ENCODE results near the gene SAP30BP. TPM values are rescaled to one million over a fixed set of nuclear protein-coding genes. Genes with fewer than 3 reads are reported as not detected.

SAP30BP gene
- total RNA-seq, 5 donors from 2014 or later (not counting 1 experiment from before 2014, with no cell fraction given): 124 to 191 (median 128) TPM

DNA sequence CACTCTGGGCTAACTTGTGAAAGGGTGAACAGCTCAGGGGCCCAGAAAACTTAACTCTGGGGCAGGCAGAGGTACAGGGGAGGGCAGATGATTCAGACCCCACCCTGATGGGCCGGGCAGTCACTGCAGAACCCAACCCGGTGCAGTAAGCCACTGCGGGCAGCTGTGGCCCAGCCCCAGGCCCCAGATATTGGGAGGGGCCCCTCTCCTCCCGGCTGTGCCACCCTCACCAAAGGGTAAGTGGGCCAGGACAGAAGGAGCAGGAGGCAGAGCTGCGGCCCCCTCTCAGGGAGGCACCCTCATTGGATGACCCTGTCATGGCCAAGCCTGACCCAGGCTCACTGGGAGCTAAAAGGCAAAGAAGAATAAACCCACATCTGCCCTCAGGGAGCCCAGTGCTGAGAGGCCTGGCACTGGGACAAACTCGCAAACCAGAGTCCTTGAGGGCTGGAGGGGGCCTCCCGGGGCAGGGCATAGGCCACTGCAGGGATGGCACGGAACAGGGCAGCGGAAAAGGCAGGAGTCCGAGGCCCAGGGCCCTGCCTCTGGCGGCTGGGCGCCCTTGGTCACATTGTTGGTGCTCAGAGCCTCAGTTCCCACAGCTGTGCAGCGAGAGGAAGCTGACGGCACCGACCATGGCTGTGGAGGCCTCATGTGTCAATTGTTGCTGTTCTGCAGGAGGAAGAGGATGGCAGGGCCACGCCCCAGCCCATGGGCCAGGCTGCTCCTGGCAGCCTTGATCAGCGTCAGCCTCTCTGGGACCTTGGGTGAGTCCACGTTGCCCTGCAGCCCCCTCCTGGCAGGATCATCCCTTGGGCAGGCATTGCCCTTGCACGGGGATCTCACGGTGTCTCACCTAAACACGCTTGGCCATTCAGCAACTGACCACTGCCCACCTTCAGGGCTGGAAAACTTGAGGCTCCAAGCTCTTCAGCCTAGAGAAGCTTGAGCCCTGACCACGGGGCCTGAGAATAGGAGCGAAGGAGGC lies 57.2 kb downstream of the SAP30BP start:
- CTCF ChIA-PET: no interaction called here
- no peak overlapping the region for H3K27ac Mint-ChIP-seq

DNA sequence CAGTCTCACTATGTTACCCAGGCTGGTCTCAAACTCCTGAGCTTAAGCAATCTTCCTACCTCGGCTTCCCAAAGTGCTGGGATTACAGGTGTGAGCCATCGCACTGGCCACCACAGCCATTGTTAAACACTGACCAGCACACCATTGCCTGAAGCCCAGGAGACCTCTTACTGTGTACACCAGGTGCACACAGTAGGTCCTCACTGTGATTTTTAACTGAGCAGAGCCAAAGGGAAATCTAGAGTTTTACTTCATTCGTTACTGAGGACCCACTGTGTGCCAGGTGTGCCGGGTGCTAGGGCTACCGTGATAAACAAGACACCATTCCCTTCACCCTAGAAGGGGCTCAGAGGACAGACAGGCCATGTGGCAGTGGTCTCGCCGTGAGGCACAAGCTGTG lies 58.4 kb downstream of the SAP30BP start:
- H3K9me3 ChIP-seq: no peaks in the 10 kb centered on the region
- peaks cover 2 to 4% (median 3%) of the 10 kb centered on the region in 3 donors for H3K4me1 Mint-ChIP-seq
- DNase-seq (no peak), ATAC-seq (replicated peaks in 1 of 4) (no peak)
- no peaks in the 10 kb centered on the region for H3K27me3 Mint-ChIP-seq
- no peaks in the 10 kb centered on the region for H3K36me3 ChIP-seq (ENCODE audit: control insufficient read depth in 2 of 2, extremely low read depth in 1 of 2, insufficient read depth in 1 of 2, low read length in 1 of 2)
- 76% methylated on average over 4 of the region's 7 CpGs for WGBS (ENCODE audit: insufficient coverage)
- ChIA-PET CTCF (interaction anchor here in 1 of 2 donors (0.6 kb wide), 1 partner anchor 146 kb away, joined by 3 read pairs; no protein-coding TSS in a partner anchor), POLR2A (no interaction called here)
- peaks cover 0 to 20% of the 10 kb centered on the region in 2 experiments for H3K27me3 ChIP-seq (replicated peaks in 1 of 2; ENCODE audit: control insufficient read depth in 2 of 2, extremely low read depth in 1 of 2, insufficient read depth in 2 of 2, low read length in 1 of 2)
- no peaks in the 10 kb centered on the region for H3K36me3 Mint-ChIP-seq
- H3K27ac Mint-ChIP-seq: no peak overlapping the region
- H3K4me3 ChIP-seq (ENCODE audit: control insufficient read depth in 1 of 2, extremely low read depth in 1 of 2, low read length in 1 of 2): no peak overlapping the region
- no peak overlapping the region for H3K27ac ChIP-seq (ENCODE audit: low read length)
- H3K9me3 Mint-ChIP-seq: no peaks in the 10 kb centered on the region
- H3K4me1 ChIP-seq (ENCODE audit: control insufficient read depth in 1 of 2, extremely low read depth in 1 of 2, insufficient read depth in 2 of 2, low read length in 2 of 2): peaks cover 0 to 9% of the 10 kb centered on the region in 2 experiments
- H3K4me3 Mint-ChIP-seq: no peak overlapping the region

More for the DNA sequence above, 57.2 kb downstream of the SAP30BP start:
- ATAC-seq (replicated peaks in 1 of 4) (no peak), DNase-seq (no peak)
- Histone ChIP-seq H3K27me3 (replicated peaks in 1 of 2; ENCODE audit: control insufficient read depth in 2 of 2, extremely low read depth in 1 of 2, insufficient read depth in 2 of 2, low read length in 1 of 2) (peaks cover 0 to 29% of the 10 kb centered on the region in 2 experiments), H3K36me3 (ENCODE audit: control insufficient read depth in 2 of 2, extremely low read depth in 1 of 2, insufficient read depth in 1 of 2, low read length in 1 of 2) (no peaks in the 10 kb centered on the region), H3K4me1 (ENCODE audit: control insufficient read depth in 1 of 2, extremely low read depth in 1 of 2, insufficient read depth in 2 of 2, low read length in 2 of 2) (peaks cover 0 to 12% of the 10 kb centered on the region in 2 experiments), H3K9me3 (no peaks in the 10 kb centered on the region), H3K4me3 (ENCODE audit: control insufficient read depth in 1 of 2, extremely low read depth in 1 of 2, low read length in 1 of 2) (no peak overlapping the region), H3K27ac (ENCODE audit: low read length) (no peak overlapping the region)
- Mint-ChIP-seq H3K36me3 (no peaks in the 10 kb centered on the region), H3K9me3 (no peaks in the 10 kb centered on the region), H3K4me1 (peaks cover 3 to 8% (median 6%) of the 10 kb centered on the region in 3 donors), H3K4me3 (no peak overlapping the region), H3K27me3 (peaks cover 0 to 2% of the 10 kb centered on the region in 2 donors)
- 81% methylated on average over 21 of the region's 23 CpGs for WGBS (ENCODE audit: insufficient coverage)
- POLR2A ChIA-PET: no interaction called here

DNA sequence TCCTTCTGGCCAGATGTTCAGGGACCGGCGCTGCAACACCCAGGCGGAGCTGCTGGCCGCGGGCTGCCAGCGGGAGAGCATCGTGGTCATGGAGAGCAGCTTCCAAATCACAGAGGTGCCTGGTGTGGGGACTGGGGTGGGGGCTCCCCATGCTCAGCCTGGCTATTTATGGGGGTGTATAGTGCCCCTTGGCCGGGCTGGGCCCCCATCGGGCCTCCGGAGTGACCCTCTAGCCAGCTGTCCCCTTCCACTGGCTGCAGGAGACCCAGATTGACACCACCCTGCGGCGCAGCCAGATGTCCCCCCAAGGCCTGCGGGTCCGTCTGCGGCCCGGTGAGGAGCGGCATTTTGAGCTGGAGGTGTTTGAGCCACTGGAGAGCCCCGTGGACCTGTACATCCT lies 60.3 kb downstream of the SAP30BP start:
- CTCF ChIA-PET: interaction anchor here (0.6 kb wide), 2 partner anchors 16 kb away, joined by 3 read pairs; no protein-coding TSS in a partner anchor
- no peak for ATAC-seq (replicated peaks in 1 of 4)
- 94% methylated on average over 15 of the region's 18 CpGs for WGBS (ENCODE audit: insufficient coverage)

DNA sequence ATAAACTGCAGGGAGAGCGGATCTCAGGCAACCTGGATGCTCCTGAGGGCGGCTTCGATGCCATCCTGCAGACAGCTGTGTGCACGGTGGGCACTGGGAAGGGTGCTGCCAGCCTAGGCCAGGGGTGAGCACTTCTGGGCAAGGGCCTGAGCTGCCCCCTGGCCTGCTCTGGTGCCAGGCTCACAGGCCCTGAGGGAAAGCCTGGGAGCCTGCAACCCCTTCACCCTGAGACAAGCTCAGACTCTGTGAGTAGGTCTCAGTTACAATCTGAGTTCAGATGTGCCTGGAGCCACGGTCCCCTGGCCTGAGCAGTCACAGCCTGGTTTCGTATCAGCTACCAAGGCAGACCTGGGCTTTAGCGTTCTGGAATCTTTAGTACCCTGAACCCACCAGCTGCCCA lies 62.2 kb downstream of the SAP30BP start:
- Mint-ChIP-seq H3K27ac (no peak overlapping the region), H3K9me3 (no peaks in the 10 kb centered on the region), H3K36me3 (no peaks in the 10 kb centered on the region), H3K4me1 (peaks cover 0 to 1% (median 0%) of the 10 kb centered on the region in 3 donors), H3K4me3 (no peak overlapping the region), H3K27me3 (no peaks in the 10 kb centered on the region)
- Histone ChIP-seq H3K4me3 (ENCODE audit: control insufficient read depth in 1 of 2, extremely low read depth in 1 of 2, low read length in 1 of 2) (no peak overlapping the region), H3K4me1 (ENCODE audit: control insufficient read depth in 1 of 2, extremely low read depth in 1 of 2, insufficient read depth in 2 of 2, low read length in 2 of 2) (no peaks in the 10 kb centered on the region), H3K9me3 (no peaks in the 10 kb centered on the region), H3K27ac (ENCODE audit: low read length) (no peak overlapping the region), H3K36me3 (ENCODE audit: control insufficient read depth in 2 of 2, extremely low read depth in 1 of 2, insufficient read depth in 1 of 2, low read length in 1 of 2) (no peaks in the 10 kb centered on the region), H3K27me3 (replicated peaks in 1 of 2; ENCODE audit: control insufficient read depth in 2 of 2, extremely low read depth in 1 of 2, insufficient read depth in 2 of 2, low read length in 1 of 2) (peaks cover 0 to under 1% of the 10 kb centered on the region in 2 experiments)
- DNase-seq: no peak
- ChIA-PET POLR2A (interaction anchor here in 1 of 2 donors (0.5 kb wide), 1 partner anchor 218 kb away, joined by 5 read pairs; no protein-coding TSS in a partner anchor), CTCF (no interaction called here)
- no peak for ATAC-seq (replicated peaks in 1 of 4)
- 98% methylated on average over 7 of the region's 7 CpGs for WGBS (ENCODE audit: insufficient coverage)

More for the DNA sequence above, 60.3 kb downstream of the SAP30BP start:
- POLR2A ChIA-PET: no interaction called here
- Histone ChIP-seq H3K27me3 (replicated peaks in 1 of 2; ENCODE audit: control insufficient read depth in 2 of 2, extremely low read depth in 1 of 2, insufficient read depth in 2 of 2, low read length in 1 of 2) (peaks cover 0 to 9% of the 10 kb centered on the region in 2 experiments), H3K9me3 (no peaks in the 10 kb centered on the region), H3K27ac (ENCODE audit: low read length) (no peak overlapping the region), H3K36me3 (ENCODE audit: control insufficient read depth in 2 of 2, extremely low read depth in 1 of 2, insufficient read depth in 1 of 2, low read length in 1 of 2) (no peaks in the 10 kb centered on the region), H3K4me3 (ENCODE audit: control insufficient read depth in 1 of 2, extremely low read depth in 1 of 2, low read length in 1 of 2) (no peak overlapping the region), H3K4me1 (ENCODE audit: control insufficient read depth in 1 of 2, extremely low read depth in 1 of 2, insufficient read depth in 2 of 2, low read length in 2 of 2) (no peaks in the 10 kb centered on the region)
- no peaks in the 10 kb centered on the region for H3K4me1 Mint-ChIP-seq
- no peak overlapping the region for H3K4me3 Mint-ChIP-seq
- H3K36me3 Mint-ChIP-seq: no peaks in the 10 kb centered on the region
- H3K9me3 Mint-ChIP-seq: no peaks in the 10 kb centered on the region
- no peaks in the 10 kb centered on the region for H3K27me3 Mint-ChIP-seq
- no peak overlapping the region for H3K27ac Mint-ChIP-seq
- no peak for DNase-seq

DNA sequence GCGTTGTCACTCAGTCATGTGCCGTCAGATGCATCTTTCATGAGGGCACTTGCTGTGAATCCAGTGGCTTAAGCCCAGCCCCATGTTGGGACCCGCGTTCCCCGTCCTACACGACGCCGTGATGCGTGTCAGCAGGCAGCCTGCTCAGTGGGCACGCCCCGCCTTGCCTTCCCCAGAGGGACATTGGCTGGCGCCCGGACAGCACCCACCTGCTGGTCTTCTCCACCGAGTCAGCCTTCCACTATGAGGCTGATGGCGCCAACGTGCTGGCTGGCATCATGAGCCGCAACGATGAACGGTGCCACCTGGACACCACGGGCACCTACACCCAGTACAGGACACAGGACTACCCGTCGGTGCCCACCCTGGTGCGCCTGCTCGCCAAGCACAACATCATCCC lies 62.9 kb downstream of the SAP30BP start:
- Histone ChIP-seq H3K9me3 (no peaks in the 10 kb centered on the region), H3K36me3 (ENCODE audit: control insufficient read depth in 2 of 2, extremely low read depth in 1 of 2, insufficient read depth in 1 of 2, low read length in 1 of 2) (no peaks in the 10 kb centered on the region), H3K4me1 (ENCODE audit: control insufficient read depth in 1 of 2, extremely low read depth in 1 of 2, insufficient read depth in 2 of 2, low read length in 2 of 2) (no peaks in the 10 kb centered on the region), H3K27ac (ENCODE audit: low read length) (no peak overlapping the region), H3K27me3 (replicated peaks in 1 of 2; ENCODE audit: control insufficient read depth in 2 of 2, extremely low read depth in 1 of 2, insufficient read depth in 2 of 2, low read length in 1 of 2) (no peaks in the 10 kb centered on the region), H3K4me3 (ENCODE audit: control insufficient read depth in 1 of 2, extremely low read depth in 1 of 2, low read length in 1 of 2) (no peak overlapping the region)
- H3K36me3 Mint-ChIP-seq: no peaks in the 10 kb centered on the region
- ChIA-PET POLR2A (interaction anchor here in 1 of 2 donors (0.5 kb wide), 1 partner anchor 217 kb away, joined by 5 read pairs; no protein-coding TSS in a partner anchor), CTCF (no interaction called here)
- no peaks in the 10 kb centered on the region for H3K9me3 Mint-ChIP-seq
- peaks cover 0 to 5% (median 3%) of the 10 kb centered on the region in 3 donors for H3K4me1 Mint-ChIP-seq
- ATAC-seq (replicated peaks in 1 of 4) (no peak), DNase-seq (no peak)
- 94% methylated on average over 18 of the region's 24 CpGs for WGBS (ENCODE audit: insufficient coverage)
- H3K27ac Mint-ChIP-seq: no peak overlapping the region
- H3K4me3 Mint-ChIP-seq: no peak overlapping the region
- H3K27me3 Mint-ChIP-seq: no peaks in the 10 kb centered on the region

DNA sequence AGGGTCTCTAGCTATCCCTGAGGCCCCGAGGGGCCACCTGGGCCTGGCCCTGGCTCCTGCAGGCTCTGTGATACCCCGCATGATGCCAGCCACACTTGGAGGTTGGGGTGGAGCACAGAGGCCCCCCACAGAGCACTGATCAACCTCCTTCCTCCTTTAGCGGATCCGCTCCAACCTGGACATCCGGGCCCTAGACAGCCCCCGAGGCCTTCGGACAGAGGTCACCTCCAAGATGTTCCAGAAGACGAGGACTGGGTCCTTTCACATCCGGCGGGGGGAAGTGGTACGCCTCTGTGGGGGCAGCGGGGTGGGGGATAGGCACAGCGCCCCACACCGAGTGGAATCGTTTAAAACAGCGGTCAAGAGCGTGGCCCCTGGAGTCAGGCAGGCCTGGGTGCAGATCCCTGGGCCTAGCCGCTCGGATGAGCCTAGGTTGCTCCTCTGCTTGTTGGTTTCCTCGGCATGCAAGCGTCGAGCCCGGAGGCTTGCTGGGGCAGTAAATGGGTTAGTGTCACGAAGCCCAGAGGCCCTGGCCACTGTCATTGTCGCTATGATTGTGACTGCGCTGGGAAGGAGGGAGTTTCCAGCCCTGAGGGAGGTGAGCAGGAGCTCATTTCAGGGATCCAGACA lies 64.1 kb downstream of the SAP30BP start:
- no peak for ATAC-seq (replicated peaks in 1 of 4)
- no peak for DNase-seq
- Histone ChIP-seq H3K36me3 (ENCODE audit: control insufficient read depth in 2 of 2, extremely low read depth in 1 of 2, insufficient read depth in 1 of 2, low read length in 1 of 2) (no peaks in the 10 kb centered on the region), H3K4me3 (ENCODE audit: control insufficient read depth in 1 of 2, extremely low read depth in 1 of 2, low read length in 1 of 2) (no peak overlapping the region), H3K4me1 (ENCODE audit: control insufficient read depth in 1 of 2, extremely low read depth in 1 of 2, insufficient read depth in 2 of 2, low read length in 2 of 2) (no peaks in the 10 kb centered on the region), H3K27me3 (replicated peaks in 1 of 2; ENCODE audit: control insufficient read depth in 2 of 2, extremely low read depth in 1 of 2, insufficient read depth in 2 of 2, low read length in 1 of 2) (no peaks in the 10 kb centered on the region), H3K27ac (ENCODE audit: low read length) (no peak overlapping the region), H3K9me3 (no peaks in the 10 kb centered on the region)
- no peak overlapping the region for H3K27ac Mint-ChIP-seq
- H3K36me3 Mint-ChIP-seq: no peaks in the 10 kb centered on the region
- H3K4me3 Mint-ChIP-seq: no peak overlapping the region
- H3K9me3 Mint-ChIP-seq: no peaks in the 10 kb centered on the region
- ChIA-PET CTCF (no interaction called here), POLR2A (no interaction called here)
- H3K4me1 Mint-ChIP-seq: peaks cover 0 to 5% (median 3%) of the 10 kb centered on the region in 3 donors
- no peaks in the 10 kb centered on the region for H3K27me3 Mint-ChIP-seq
- 87% methylated on average over 18 of the region's 26 CpGs for WGBS (ENCODE audit: insufficient coverage)

Measured in T-cell (primary cell).